Measurements from ENCODE around the gene RSPH6A.

RSPH6A gene

GRCh38 chr19:45780448-45781213, 34.5 kb downstream of the RSPH6A start:
- H3K27me3 Mint-ChIP-seq, result peaks cover 34% of the 10 kb centered on the region
- H3K4me1 Mint-ChIP-seq, result peaks cover 28% of the 10 kb centered on the region
- peaks cover 30% of the 10 kb centered on the region for H3K36me3 Mint-ChIP-seq
- no peak overlapping the region for H3K27ac Mint-ChIP-seq
- no peaks in the 10 kb centered on the region for H3K9me3 Mint-ChIP-seq
- ATAC-seq, result no peak
- H3K4me3 Mint-ChIP-seq, result no peak overlapping the region

DNA sequence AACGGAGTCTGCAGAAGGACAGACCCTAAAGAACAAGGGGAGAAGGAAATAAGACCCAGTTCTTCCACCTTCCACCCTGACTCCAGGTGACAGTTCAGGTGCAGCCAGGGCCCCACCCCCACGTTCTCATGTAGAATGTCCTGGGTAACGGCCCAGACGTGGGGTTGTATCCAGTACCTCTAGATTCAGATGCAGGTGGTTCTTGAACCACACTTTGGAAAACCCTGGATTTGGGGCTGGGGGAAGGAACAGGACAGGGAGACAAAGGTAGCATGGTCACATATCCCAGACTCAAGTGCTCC, 35.0 kb downstream of the RSPH6A start:
- Mint-ChIP-seq H3K36me3 (peaks cover 25% of the 10 kb centered on the region), H3K9me3 (no peaks in the 10 kb centered on the region), H3K27ac (no peak overlapping the region), H3K4me3 (no peak overlapping the region), H3K4me1 (peaks cover 28% of the 10 kb centered on the region), H3K27me3 (peaks cover 34% of the 10 kb centered on the region)
- ATAC-seq, result no peak

DNA sequence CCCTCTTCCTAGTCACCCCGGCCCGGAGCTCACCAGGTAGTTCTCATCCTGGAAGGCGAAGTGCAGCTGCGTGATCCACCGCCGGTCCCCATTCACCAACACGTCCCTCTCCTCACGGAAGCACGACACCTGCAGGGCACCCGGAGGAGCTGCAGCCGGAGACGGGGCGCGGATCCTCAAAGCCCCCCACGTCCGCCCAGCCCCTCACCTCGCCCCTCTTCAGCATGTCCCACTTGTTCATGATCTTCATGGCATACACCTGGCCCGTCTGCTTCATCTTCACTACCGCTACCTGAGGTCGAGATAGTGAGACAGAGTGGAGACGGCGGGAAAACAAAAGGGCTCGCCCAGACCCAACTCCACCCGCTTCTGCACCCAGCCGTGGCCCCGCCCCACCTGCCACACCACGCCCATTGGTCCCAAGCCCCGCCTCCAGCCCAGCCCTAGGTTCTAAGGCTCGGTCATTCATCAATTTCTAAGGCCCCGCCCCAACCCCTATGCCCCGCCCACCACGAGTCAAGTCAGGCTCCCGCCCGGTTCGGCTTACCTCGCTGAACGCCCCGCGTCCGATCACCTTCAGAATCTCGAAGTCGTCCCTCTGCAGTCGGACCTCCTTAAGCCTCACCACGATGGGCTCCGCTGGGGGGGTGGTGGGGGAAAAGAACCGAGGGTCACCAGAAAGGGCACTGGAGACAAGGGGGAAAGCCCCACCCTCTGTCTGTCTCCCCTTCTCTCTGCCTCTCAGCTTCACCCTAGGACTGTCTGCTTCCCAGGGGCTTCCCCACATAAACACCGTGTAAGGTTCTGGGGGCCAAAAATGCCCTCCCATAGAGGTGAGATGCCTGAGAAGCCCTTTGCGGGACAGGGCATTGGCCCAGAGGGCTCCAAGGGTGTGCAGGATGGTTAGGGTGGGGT, 35.6 kb downstream of the RSPH6A start:
- H3K27ac Mint-ChIP-seq, result peak overlapping the region; percentile 23
- peaks cover 28% of the 10 kb centered on the region for H3K4me1 Mint-ChIP-seq
- ATAC-seq, result peak; percentile 91
- no peaks in the 10 kb centered on the region for H3K9me3 Mint-ChIP-seq
- H3K4me3 Mint-ChIP-seq, result peak overlapping the region; percentile 56
- peaks cover 25% of the 10 kb centered on the region for H3K36me3 Mint-ChIP-seq
- peaks cover 34% of the 10 kb centered on the region for H3K27me3 Mint-ChIP-seq

DNA sequence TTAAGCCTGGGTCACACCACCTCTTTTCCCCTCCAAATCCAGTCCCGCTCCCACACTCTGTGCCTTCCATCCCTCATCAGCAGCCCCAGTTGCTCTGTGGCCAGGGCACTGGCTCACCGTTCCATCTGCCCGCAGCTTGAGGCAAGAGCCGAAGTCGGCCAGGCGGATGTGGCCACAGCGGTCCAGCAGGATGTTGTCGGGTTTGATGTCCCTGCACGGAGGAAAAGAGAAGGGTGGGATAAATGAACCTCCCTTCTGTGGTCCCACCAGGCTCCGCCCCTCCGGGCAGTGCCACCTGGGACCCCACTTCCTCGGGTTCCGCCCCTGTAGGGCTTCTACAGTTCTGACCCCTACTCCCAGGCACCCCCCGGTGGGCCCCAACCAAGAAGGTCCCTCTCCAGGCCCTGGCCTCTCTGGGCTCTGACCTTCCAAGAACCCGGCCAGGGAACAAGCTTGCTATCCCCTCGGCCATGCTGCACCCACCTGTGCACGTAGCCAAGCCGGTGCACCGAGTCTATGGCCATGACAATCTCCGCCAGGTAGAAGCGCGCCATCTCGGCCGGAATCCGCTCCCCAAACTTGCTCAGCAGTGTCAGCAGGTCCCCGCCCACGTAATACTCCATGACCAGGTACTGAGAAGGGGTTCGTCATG, 37.0 kb downstream of the RSPH6A start:
- Mint-ChIP-seq H3K4me3 (peak overlapping the region; percentile 31), H3K36me3 (peaks cover 18% of the 10 kb centered on the region), H3K4me1 (peaks cover 28% of the 10 kb centered on the region), H3K27me3 (peaks cover 34% of the 10 kb centered on the region), H3K9me3 (no peaks in the 10 kb centered on the region), H3K27ac (no peak overlapping the region)
- no peak for ATAC-seq

DNA sequence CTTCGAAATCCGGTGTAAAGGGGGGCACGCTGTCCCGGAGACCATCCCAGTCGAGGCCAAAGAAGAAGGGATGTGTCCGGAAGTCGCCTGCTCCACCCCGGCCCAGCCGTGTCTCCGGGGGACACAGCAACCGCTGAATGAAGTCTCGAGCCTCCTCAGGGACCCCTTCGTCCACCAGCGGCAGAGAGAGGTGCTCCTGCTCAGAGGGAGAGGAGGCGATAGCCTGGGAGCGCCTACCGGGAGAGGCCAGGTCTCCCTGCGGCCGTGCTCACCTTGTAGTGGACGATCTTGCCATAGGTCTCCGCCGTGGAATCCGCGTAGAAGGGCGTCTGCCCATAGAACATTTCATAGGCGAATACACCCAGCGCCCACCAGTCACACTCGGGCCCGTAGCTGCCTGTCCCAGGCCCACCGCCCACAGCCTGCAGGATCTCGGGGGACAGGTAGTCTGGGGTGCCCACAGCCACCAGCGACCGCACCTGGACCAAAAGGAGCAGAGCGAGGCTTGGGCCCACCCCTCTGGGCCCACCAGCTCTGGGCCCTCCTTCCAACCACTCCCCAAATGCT, 37.6 kb downstream of the RSPH6A start:
- peaks cover 18% of the 10 kb centered on the region for H3K36me3 Mint-ChIP-seq
- H3K9me3 Mint-ChIP-seq, result no peaks in the 10 kb centered on the region
- ATAC-seq, result no peak
- peaks cover 34% of the 10 kb centered on the region for H3K27me3 Mint-ChIP-seq
- peaks cover 30% of the 10 kb centered on the region for H3K4me1 Mint-ChIP-seq
- H3K4me3 Mint-ChIP-seq, result no peak overlapping the region
- H3K27ac Mint-ChIP-seq, result no peak overlapping the region

GRCh38 chr19:45774765-45775164, 40.3 kb downstream of the RSPH6A start:
- Mint-ChIP-seq H3K36me3 (peaks cover 18% of the 10 kb centered on the region), H3K27me3 (peaks cover 17% of the 10 kb centered on the region)
- no peak for ATAC-seq

GRCh38 chr19:45773384-45773783, 41.7 kb downstream of the RSPH6A start:
- no peak overlapping the region for H3K27ac Mint-ChIP-seq

More at GRCh38 chr19:45774765-45775164, 40.3 kb downstream of the RSPH6A start:
- H3K27ac Mint-ChIP-seq, result no peak overlapping the region
- H3K9me3 Mint-ChIP-seq, result no peaks in the 10 kb centered on the region
- peaks cover 36% of the 10 kb centered on the region for H3K4me1 Mint-ChIP-seq
- no peak overlapping the region for H3K4me3 Mint-ChIP-seq

GRCh38 chr19:45772912-45773311, 42.2 kb downstream of the RSPH6A start:
- Mint-ChIP-seq H3K27me3 (no peaks in the 10 kb centered on the region), H3K4me1 (peaks cover 33% of the 10 kb centered on the region), H3K9me3 (no peaks in the 10 kb centered on the region), H3K4me3 (no peak overlapping the region), H3K36me3 (peaks cover 11% of the 10 kb centered on the region), H3K27ac (no peak overlapping the region)
- no peak for ATAC-seq

More at GRCh38 chr19:45773384-45773783, 41.7 kb downstream of the RSPH6A start:
- H3K27me3 Mint-ChIP-seq, result peaks cover 3% of the 10 kb centered on the region
- no peak for ATAC-seq
- peaks cover 32% of the 10 kb centered on the region for H3K4me1 Mint-ChIP-seq
- H3K9me3 Mint-ChIP-seq, result no peaks in the 10 kb centered on the region
- H3K36me3 Mint-ChIP-seq, result peaks cover 11% of the 10 kb centered on the region
- no peak overlapping the region for H3K4me3 Mint-ChIP-seq

DNA sequence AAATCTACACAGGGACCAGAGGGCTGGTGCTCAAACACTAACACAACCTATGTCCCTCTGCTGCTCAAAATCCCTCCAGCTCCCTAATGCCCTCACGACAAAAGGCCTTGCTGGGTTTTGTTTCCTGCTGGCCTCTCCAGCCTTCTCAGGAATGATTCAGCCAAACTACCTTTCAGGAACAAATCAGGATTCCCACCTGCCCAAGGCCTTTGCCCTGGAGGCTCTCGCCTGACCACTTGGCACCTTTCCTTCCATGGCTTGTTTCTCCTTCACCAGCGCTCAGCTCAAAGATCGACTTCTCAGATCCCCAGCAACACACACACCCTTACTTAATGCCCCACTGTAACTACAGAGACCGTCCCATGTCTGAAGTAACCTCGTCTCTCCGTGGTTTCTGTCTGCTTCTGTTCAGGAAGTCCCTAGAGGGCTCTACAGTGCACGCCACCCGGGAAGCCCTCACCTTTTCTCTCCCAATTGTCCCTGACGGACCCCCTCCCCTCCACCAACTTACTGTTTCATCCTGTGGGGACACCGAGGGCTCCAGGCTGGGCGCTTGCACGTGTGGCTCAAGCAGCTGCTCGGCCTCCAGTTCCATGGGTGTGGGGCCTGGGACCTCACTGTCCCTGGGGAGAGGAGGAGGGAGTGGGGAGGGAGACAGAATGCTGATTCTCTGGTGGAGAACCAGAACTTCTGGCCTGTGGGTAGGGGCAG, 42.8 kb downstream of the RSPH6A start:
- Mint-ChIP-seq H3K9me3 (no peaks in the 10 kb centered on the region), H3K36me3 (peaks cover 9% of the 10 kb centered on the region), H3K4me3 (no peak overlapping the region), H3K27ac (no peak overlapping the region), H3K4me1 (peaks cover 39% of the 10 kb centered on the region), H3K27me3 (peaks cover 5% of the 10 kb centered on the region)
- ATAC-seq, result no peak

DNA sequence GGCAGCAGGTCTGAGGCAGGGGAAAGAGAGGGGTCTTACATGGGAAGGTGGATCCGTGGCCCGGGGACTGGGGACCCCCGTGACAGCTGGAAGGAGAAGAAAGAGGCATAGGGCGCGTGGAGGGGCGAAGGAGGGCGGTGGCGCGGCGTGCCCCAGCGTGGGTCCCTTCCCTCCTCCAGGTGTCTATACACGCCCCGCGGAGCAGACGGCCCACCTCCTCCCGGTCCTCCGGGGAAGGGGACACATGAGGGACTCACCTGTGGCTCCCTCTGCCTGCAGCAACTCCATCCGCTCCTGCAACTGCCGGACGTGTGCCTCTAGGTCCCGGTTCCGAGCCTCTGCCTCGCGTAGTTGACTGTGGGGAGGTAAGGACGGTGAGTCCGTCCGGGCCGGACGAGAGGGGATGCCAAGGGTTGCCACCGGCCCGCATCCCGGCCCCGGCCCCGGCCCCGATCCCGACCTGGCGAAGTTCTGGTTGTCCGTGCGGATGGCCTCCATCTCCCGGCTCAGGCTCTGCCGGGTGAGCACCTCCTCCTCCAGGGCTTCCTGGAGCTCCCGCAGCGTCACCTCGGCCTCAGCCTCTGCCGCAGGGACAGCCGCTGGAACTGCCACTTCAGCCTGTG, 43.7 kb downstream of the RSPH6A start:
- no peak for ATAC-seq
- peaks cover under 1% of the 10 kb centered on the region for H3K36me3 Mint-ChIP-seq
- peaks cover 11% of the 10 kb centered on the region for H3K27me3 Mint-ChIP-seq
- H3K27ac Mint-ChIP-seq, result no peak overlapping the region
- no peaks in the 10 kb centered on the region for H3K9me3 Mint-ChIP-seq
- no peak overlapping the region for H3K4me3 Mint-ChIP-seq
- peaks cover 42% of the 10 kb centered on the region for H3K4me1 Mint-ChIP-seq

- peak overlapping the region; percentile 79 for H3K27ac Mint-ChIP-seq
- no peaks in the 10 kb centered on the region for H3K9me3 Mint-ChIP-seq
- no peaks in the 10 kb centered on the region for H3K36me3 Mint-ChIP-seq
- peak; percentile 82 for ATAC-seq
- peak overlapping the region; percentile 85 for H3K4me3 Mint-ChIP-seq
- H3K27me3 Mint-ChIP-seq, result peaks cover 20% of the 10 kb centered on the region
- H3K4me1 Mint-ChIP-seq, result peaks cover 42% of the 10 kb centered on the region
Observed at GRCh38 chr19:45770192-45771101, 44.7 kb downstream of the RSPH6A start.

GRCh38 chr19:45769821-45770191, 45.3 kb downstream of the RSPH6A start:
- H3K4me3 Mint-ChIP-seq, result peak overlapping the region; percentile 85
- peak overlapping the region; percentile 79 for H3K27ac Mint-ChIP-seq
- no peaks in the 10 kb centered on the region for H3K9me3 Mint-ChIP-seq
- H3K36me3 Mint-ChIP-seq, result no peaks in the 10 kb centered on the region
- peaks cover 27% of the 10 kb centered on the region for H3K27me3 Mint-ChIP-seq
- peak; percentile 52 for ATAC-seq
- H3K4me1 Mint-ChIP-seq, result peaks cover 42% of the 10 kb centered on the region

GRCh38 chr19:45768984-45769782, 45.9 kb downstream of the RSPH6A start, which contains the start of gene SIX5:
SIX5 (minus strand) TSS chr19:45769252; CDS start chr19:45768844, 408 bp downstream.
- no peaks in the 10 kb centered on the region for H3K9me3 Mint-ChIP-seq
- H3K4me3 Mint-ChIP-seq, result peak within 1 kb of the TSS; percentile 85
- peak within 1 kb of the TSS; percentile 79 for H3K27ac Mint-ChIP-seq
- no peaks in the 10 kb centered on the region for H3K36me3 Mint-ChIP-seq
- H3K4me1 Mint-ChIP-seq, result peaks cover 42% of the 10 kb centered on the region
- peak; percentile 87 for ATAC-seq
- peaks cover 33% of the 10 kb centered on the region for H3K27me3 Mint-ChIP-seq

Data from stimulated activated memory B cell treated with anti-CD40 and anti-IgM and Interleukin-4, amounts not matched to agents 10 μg/mL and 1 μg/mL and 100 μg/mL, for 72 hours (primary cell).